HepG2 (cell line): Measurements from ENCODE around the gene MLLT1. TPM values are rescaled to one million over a fixed set of nuclear protein-coding genes. Genes with fewer than 3 reads are reported as not detected.

Experiments
- ARNT2 ChIP-seq: sonication (generic); formaldehyde crosslinking; IDR thresholded peaks from 2 replicates; pipeline ENCODE4 v1.8.0; 2022; ENCODE audit warnings: mild to moderate bottlenecking, low read depth, missing genetic modification reagents, moderate library complexity
- BHLHE40 ChIP-seq: IDR thresholded peaks from 2 replicates; pipeline ENCODE4 v1.6.1; 2011; ENCODE audit warnings: low read length, improper control_type of control experiment
- CEBPB ChIP-seq: IDR thresholded peaks from 2 replicates; pipeline ENCODE4 v1.6.1; 2011; ENCODE audit warnings: low read depth, low read length, improper control_type of control experiment, borderline replicate concordance
- CEBPG ChIP-seq: IDR thresholded peaks from 2 replicates; pipeline ENCODE4 v1.6.1; 2016
- CENPT ChIP-seq: sonication (generic); formaldehyde crosslinking; IDR thresholded peaks from 2 replicates; pipeline ENCODE4 v1.8.0; 2022; ENCODE audit warnings: low read depth, mild to moderate bottlenecking, moderate library complexity, missing genetic modification reagents
- DPF2 ChIP-seq: sonication (generic); formaldehyde crosslinking; IDR thresholded peaks from 2 replicates; pipeline ENCODE4 v1.4.0; 2020; ENCODE audit warnings: mild to moderate bottlenecking, low read depth, missing genetic modification reagents, borderline replicate concordance
- EP300 ChIP-seq, 3 experiments: sonication (generic) in 1 of 3; formaldehyde crosslinking in 1 of 3; IDR thresholded peaks; 2 replicates each; pipeline versions ENCODE4 v1.5.1 to v1.6.1; 2011 to 2020; ENCODE audit warnings: low read depth in 2 of 3, low read length in 2 of 3, borderline replicate concordance in 1 of 3, improper control_type of control experiment in 1 of 3, mild to moderate bottlenecking in 1 of 3, missing genetic modification reagents in 1 of 3, moderate library complexity in 1 of 3
- GATAD2A ChIP-seq: IDR thresholded peaks from 2 replicates; pipeline ENCODE4 v1.6.1; 2016
- HIVEP1 ChIP-seq: sonication (generic); formaldehyde crosslinking; IDR thresholded peaks from 2 replicates; pipeline ENCODE4 v1.4.0; 2020; ENCODE audit warnings: mild to moderate bottlenecking, missing genetic modification reagents
- IKZF4 ChIP-seq: sonication (generic); formaldehyde crosslinking; IDR thresholded peaks from 2 replicates; pipeline ENCODE4 v1.5.1; 2020; ENCODE audit warnings: borderline replicate concordance, mild to moderate bottlenecking, low read depth, missing genetic modification reagents; ENCODE audit errors: not compliant biosample characterization
- KDM5A ChIP-seq: fragments of 200-600 bp; sonication (generic); IDR thresholded peaks from 2 replicates; pipeline ENCODE4 v1.7.0; 2018; ENCODE audit warnings: antibody characterized with exemption, mild to moderate bottlenecking, low read length, borderline replicate concordance
- LCORL ChIP-seq, 2 experiments: fragments of 450-650 bp in 1 of 2; sonication (generic) in 1 of 2; formaldehyde crosslinking in 1 of 2; IDR thresholded peaks; 2 replicates each; pipeline versions ENCODE4 v1.5.0 to v1.6.1; 2017 to 2020; ENCODE audit warnings: antibody characterized with exemption in 1 of 2, missing genetic modification reagents in 1 of 2
- PHF21A ChIP-seq: sonication (generic); formaldehyde crosslinking; IDR thresholded peaks from 2 replicates; pipeline ENCODE4 v1.5.0; 2020; ENCODE audit warnings: mild to moderate bottlenecking, missing genetic modification reagents
- SOX13 ChIP-seq, 3 experiments: fragments of 450-650 bp in 1 of 3; sonication (generic) in 1 of 3; formaldehyde crosslinking in 1 of 3; IDR thresholded peaks in 2 of 3; conservative IDR thresholded peaks in 1 of 3; 2 replicates each; pipeline versions ENCODE4 v1.5.0 to v1.6.1; 2016 to 2020; ENCODE audit warnings: antibody characterized with exemption in 1 of 3, mild to moderate bottlenecking in 1 of 3, missing compliant biosample characterization in 1 of 3, missing genetic modification reagents in 1 of 3, moderate library complexity in 1 of 3
- WIZ ChIP-seq: sonication (generic); formaldehyde crosslinking; IDR thresholded peaks from 2 replicates; pipeline ENCODE4 v1.5.1; 2020; ENCODE audit warnings: mild to moderate bottlenecking, missing genetic modification reagents
- XBP1 ChIP-seq: sonication (generic); formaldehyde crosslinking; IDR thresholded peaks from 2 replicates; pipeline ENCODE4 v1.5.0; 2020; ENCODE audit warnings: missing genetic modification reagents
- ZNF225 ChIP-seq: sonication (generic); formaldehyde crosslinking; IDR thresholded peaks from 2 replicates; pipeline ENCODE4 v1.4.0; 2020; ENCODE audit warnings: mild to moderate bottlenecking, missing genetic modification reagents
- ZNF549 ChIP-seq: sonication (generic); formaldehyde crosslinking; IDR thresholded peaks from 2 replicates; pipeline ENCODE4 v1.5.0; 2020; ENCODE audit warnings: missing genetic modification reagents
- ZNF737 ChIP-seq: sonication (generic); formaldehyde crosslinking; IDR thresholded peaks from 2 replicates; pipeline ENCODE4 v1.5.0; 2020; ENCODE audit warnings: missing genetic modification reagents, mild to moderate bottlenecking, borderline replicate concordance
- ZNF788 ChIP-seq: sonication (generic); formaldehyde crosslinking; IDR thresholded peaks from 2 replicates; pipeline ENCODE4 v1.5.0; 2020; ENCODE audit warnings: mild to moderate bottlenecking, missing genetic modification reagents, borderline replicate concordance
- ZNF850 ChIP-seq: sonication (generic); formaldehyde crosslinking; conservative IDR thresholded peaks from 2 replicates; pipeline ENCODE4 v1.9.0; 2021; ENCODE audit warnings: mild to moderate bottlenecking, missing genetic modification reagents
- ZSCAN30 ChIP-seq: sonication (generic); formaldehyde crosslinking; IDR thresholded peaks from 2 replicates; pipeline ENCODE4 v1.5.0; 2020; ENCODE audit warnings: mild to moderate bottlenecking, missing genetic modification reagents
- polyA plus RNA-seq, 8 experiments: library from polyadenylated mRNA; depleted of rRNA in 3 of 8; stranded (reverse) in 7 of 8; unstranded in 1 of 8; fragments of >200 nt; fragmentation: Illumina TruSeq in 4 of 8; extraction: Trizol in 4 of 8; gene quantifications; 2 replicates each; pipeline versions ENCODE4 v1.2.1 to v1.2.3, GENCODE V29; 2011 to 2016; ENCODE audit warnings: low read depth in 4 of 8, missing spikeins in 1 of 8, mixed read lengths in 1 of 8; ENCODE audit not compliant: insufficient read depth in 1 of 8
- total RNA-seq, 5 experiments: library from RNA; depleted of rRNA; stranded (reverse); fragments of >200 nt; fragmentation: Illumina TruSeq; extraction: Trizol; gene quantifications; 2 replicates each; pipeline ENCODE4 v1.2.3, GENCODE V29; 2016; ENCODE audit warnings: low read depth in 1 of 5
- TF ChIP-seq, protein P1 (sequence below): IDR thresholded peaks from 2 replicates; pipeline ENCODE4 v1.6.1; 2016; ENCODE audit warnings: mild to moderate bottlenecking, missing biosample characterization, missing genetic modification reagents
- TF ChIP-seq, protein P2 (sequence below): sonication (generic); formaldehyde crosslinking; IDR thresholded peaks from 2 replicates; pipeline ENCODE4 v1.5.0; 2020; ENCODE audit warnings: missing genetic modification reagents
- TF ChIP-seq, protein P3 (sequence below): sonication (generic); formaldehyde crosslinking; IDR thresholded peaks from 2 replicates; pipeline ENCODE4 v1.8.1; 2023; ENCODE audit warnings: mild to moderate bottlenecking, missing genetic modification reagents
- TF ChIP-seq, protein P4 (sequence below): sonication (generic); formaldehyde crosslinking; IDR thresholded peaks from 2 replicates; pipeline ENCODE4 v1.5.0; 2020; ENCODE audit warnings: missing genetic modification reagents, mild to moderate bottlenecking, borderline replicate concordance
- TF ChIP-seq, protein P5 (sequence below): sonication (generic); formaldehyde crosslinking; IDR thresholded peaks from 2 replicates; pipeline ENCODE4 v1.4.0; 2020; ENCODE audit warnings: missing genetic modification reagents, borderline replicate concordance

MLLT1 gene
- total and polyA plus RNA-seq, 2 of the 13 experiments (the other 11 are each of a cell fraction or from before 2014, with no cell fraction given), result 11.7 to 12.2 TPM

DNA sequence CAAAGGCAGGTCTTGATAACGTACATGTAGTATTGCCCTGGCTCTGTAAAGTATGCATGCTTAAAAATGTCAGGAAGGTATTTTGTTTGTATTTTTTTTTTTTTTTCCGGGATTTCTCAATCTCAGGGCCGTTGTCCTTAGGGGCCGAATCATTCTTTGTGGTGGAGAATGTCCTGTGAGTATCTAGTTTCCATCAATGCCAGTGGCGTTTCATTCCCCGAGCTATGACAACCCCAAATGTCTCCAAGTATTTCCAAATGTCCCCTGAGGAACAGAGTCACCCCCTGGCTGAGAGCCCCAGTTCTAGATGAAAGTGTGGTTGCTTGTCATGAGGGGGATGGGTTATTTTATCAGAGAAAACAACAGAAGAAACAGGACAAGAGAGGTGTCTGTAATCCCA lies 75.6 kb downstream of the MLLT1 start (continued):
- no peak for TF ChIP-seq PHF21A
- TF ChIP-seq, protein P1, sequence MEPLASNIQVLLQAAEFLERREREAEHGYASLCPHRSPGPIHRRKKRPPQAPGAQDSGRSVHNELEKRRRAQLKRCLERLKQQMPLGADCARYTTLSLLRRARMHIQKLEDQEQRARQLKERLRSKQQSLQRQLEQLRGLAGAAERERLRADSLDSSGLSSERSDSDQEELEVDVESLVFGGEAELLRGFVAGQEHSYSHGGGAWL (CRISPR knock-in tag), result no peak
- peak; percentile 41; the same call in 1 of the 2 replicates for TF ChIP-seq GATAD2A (CRISPR knock-in tag)
- TF ChIP-seq, protein P2, sequence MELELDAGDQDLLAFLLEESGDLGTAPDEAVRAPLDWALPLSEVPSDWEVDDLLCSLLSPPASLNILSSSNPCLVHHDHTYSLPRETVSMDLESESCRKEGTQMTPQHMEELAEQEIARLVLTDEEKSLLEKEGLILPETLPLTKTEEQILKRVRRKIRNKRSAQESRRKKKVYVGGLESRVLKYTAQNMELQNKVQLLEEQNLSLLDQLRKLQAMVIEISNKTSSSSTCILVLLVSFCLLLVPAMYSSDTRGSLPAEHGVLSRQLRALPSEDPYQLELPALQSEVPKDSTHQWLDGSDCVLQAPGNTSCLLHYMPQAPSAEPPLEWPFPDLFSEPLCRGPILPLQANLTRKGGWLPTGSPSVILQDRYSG (CRISPR knock-in tag), result no peak
- TF ChIP-seq, protein P3, sequence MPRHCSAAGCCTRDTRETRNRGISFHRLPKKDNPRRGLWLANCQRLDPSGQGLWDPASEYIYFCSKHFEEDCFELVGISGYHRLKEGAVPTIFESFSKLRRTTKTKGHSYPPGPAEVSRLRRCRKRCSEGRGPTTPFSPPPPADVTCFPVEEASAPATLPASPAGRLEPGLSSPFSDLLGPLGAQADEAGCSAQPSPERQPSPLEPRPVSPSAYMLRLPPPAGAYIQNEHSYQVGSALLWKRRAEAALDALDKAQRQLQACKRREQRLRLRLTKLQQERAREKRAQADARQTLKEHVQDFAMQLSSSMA (CRISPR knock-in tag), result no peak
- TF ChIP-seq ZNF788 (CRISPR knock-in tag), result no peak
- TF ChIP-seq HIVEP1 (CRISPR knock-in tag), result no peak
- no peak for TF ChIP-seq ZNF737 (CRISPR knock-in tag)
- TF ChIP-seq ZSCAN30 (CRISPR knock-in tag), result no peak
- TF ChIP-seq EP300 (IDR thresholded peaks at IDR 0.05; ENCODE audit: low read depth in 2 of 2, low read length in 2 of 2), result no peak
- TF ChIP-seq EP300 (CRISPR knock-in tag; IDR thresholded peaks at IDR 0.05; ENCODE audit: borderline replicate concordance), result no peak
- no peak for TF ChIP-seq XBP1 (CRISPR knock-in tag)
- TF ChIP-seq CEBPG (CRISPR knock-in tag), result peak; percentile 44; the same call in 1 of the 2 replicates
- TF ChIP-seq BHLHE40, result no peak
- TF ChIP-seq ZNF850 (CRISPR knock-in tag), result no peak
- TF ChIP-seq ARNT2, result no peak
- TF ChIP-seq ZNF549 (CRISPR knock-in tag), result no peak
- no peak for TF ChIP-seq KDM5A
- no peak for TF ChIP-seq SOX13 (IDR thresholded peaks at IDR 0.05)
- peak in 1 of 2 experiments; percentile 47; a peak in 1 of 4 replicates for TF ChIP-seq SOX13 (CRISPR knock-in tag; conservative IDR thresholded peaks at IDR 0.05 in 1 of 2, IDR thresholded peaks at IDR 0.05 in 1 of 2)
- TF ChIP-seq, protein P4, sequence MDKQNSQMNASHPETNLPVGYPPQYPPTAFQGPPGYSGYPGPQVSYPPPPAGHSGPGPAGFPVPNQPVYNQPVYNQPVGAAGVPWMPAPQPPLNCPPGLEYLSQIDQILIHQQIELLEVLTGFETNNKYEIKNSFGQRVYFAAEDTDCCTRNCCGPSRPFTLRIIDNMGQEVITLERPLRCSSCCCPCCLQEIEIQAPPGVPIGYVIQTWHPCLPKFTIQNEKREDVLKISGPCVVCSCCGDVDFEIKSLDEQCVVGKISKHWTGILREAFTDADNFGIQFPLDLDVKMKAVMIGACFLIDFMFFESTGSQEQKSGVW, result no peak
- TF ChIP-seq CENPT, result no peak
- no peak for TF ChIP-seq IKZF4 (CRISPR knock-in tag)
- no peak for TF ChIP-seq WIZ
- TF ChIP-seq ZNF225 (CRISPR knock-in tag), result no peak
- TF ChIP-seq LCORL (IDR thresholded peaks at IDR 0.05), result no peak
- TF ChIP-seq LCORL (CRISPR knock-in tag; IDR thresholded peaks at IDR 0.05), result no peak
- peak; percentile 63; the same call in 1 of the 2 replicates for TF ChIP-seq CEBPB
- TF ChIP-seq, protein P5, sequence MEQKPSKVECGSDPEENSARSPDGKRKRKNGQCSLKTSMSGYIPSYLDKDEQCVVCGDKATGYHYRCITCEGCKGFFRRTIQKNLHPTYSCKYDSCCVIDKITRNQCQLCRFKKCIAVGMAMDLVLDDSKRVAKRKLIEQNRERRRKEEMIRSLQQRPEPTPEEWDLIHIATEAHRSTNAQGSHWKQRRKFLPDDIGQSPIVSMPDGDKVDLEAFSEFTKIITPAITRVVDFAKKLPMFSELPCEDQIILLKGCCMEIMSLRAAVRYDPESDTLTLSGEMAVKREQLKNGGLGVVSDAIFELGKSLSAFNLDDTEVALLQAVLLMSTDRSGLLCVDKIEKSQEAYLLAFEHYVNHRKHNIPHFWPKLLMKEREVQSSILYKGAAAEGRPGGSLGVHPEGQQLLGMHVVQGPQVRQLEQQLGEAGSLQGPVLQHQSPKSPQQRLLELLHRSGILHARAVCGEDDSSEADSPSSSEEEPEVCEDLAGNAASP (CRISPR knock-in tag), result no peak
- TF ChIP-seq DPF2 (CRISPR knock-in tag), result 0 out of 2 replicates have a peak, but pooled peaks have one; percentile 16
